Erythroblast (primary cell): ENCODE results near the gene UIMC1.

ENCODE experiments used
- GATA1 ChIP-seq: IDR thresholded peaks from 2 replicates; pipeline ENCODE4 v1.6.1; 2011; ENCODE audit warnings: low read depth, mild to moderate bottlenecking, control low read depth, low read length, moderate library complexity
- POLR2A ChIP-seq: IDR thresholded peaks from 2 replicates; pipeline ENCODE4 v1.6.1; 2011; ENCODE audit warnings: mild to moderate bottlenecking, low read length

- TF ChIP-seq POLR2A (no peak), GATA1 (no peak)
These were observed 132.9 kb downstream of the UIMC1 start for GRCh38 chr5:176873541-176874172.
